Liver (tissue), 9 donors: ENCODE data around the gene SDK2. TPM values are rescaled to one million over a fixed set of nuclear protein-coding genes. Genes with fewer than 3 reads are reported as not detected.

Source experiments
- DNase-seq: peaks from one replicate; pipeline ENCODE4 v3.0.0-alpha.2; 2017; ENCODE audit warnings: low spot score
- H3K27ac ChIP-seq, 2 donors: one replicate each; pipeline ENCODE4 v1.7.0; 2013; ENCODE audit warnings: inconsistent platforms in 2 of 2, low read length in 2 of 2, control low read depth in 1 of 2, low read depth in 1 of 2, mild to moderate bottlenecking in 1 of 2
- H3K27me3 ChIP-seq, 4 donors: one replicate each; pipeline versions ENCODE4 v1.6.1 to v1.7.0; 2013; ENCODE audit warnings: low read length in 3 of 4, inconsistent platforms in 1 of 4, mild to moderate bottlenecking in 1 of 4, moderate library complexity in 1 of 4; ENCODE audit not compliant: control insufficient read depth in 4 of 4, insufficient read depth in 4 of 4
- H3K36me3 ChIP-seq, 4 donors: one replicate each; pipeline versions ENCODE4 v1.6.1 to v1.7.0; 2013; ENCODE audit warnings: low read length in 3 of 4, mild to moderate bottlenecking in 3 of 4, low read depth in 1 of 4, moderate library complexity in 1 of 4; ENCODE audit not compliant: control insufficient read depth in 4 of 4, insufficient read depth in 3 of 4
- H3K4me1 ChIP-seq, 4 donors: one replicate each; pipeline versions ENCODE4 v1.6.1 to v1.7.0; 2013; ENCODE audit warnings: low read length in 3 of 4, mild to moderate bottlenecking in 3 of 4, moderate library complexity in 1 of 4; ENCODE audit not compliant: control insufficient read depth in 4 of 4, insufficient read depth in 4 of 4
- H3K4me3 ChIP-seq, 3 donors: one replicate each; pipeline versions ENCODE4 v1.6.1 to v1.7.0; 2013; ENCODE audit warnings: low read length in 3 of 3, control low read depth in 1 of 3, low read depth in 1 of 3, mild to moderate bottlenecking in 1 of 3
- H3K9ac ChIP-seq, 2 donors: one replicate each; pipeline ENCODE4 v1.7.0; 2013; ENCODE audit warnings: low read length in 2 of 2, mild to moderate bottlenecking in 2 of 2, moderate library complexity in 2 of 2, control low read depth in 1 of 2, low read depth in 1 of 2
- H3K9me3 ChIP-seq, 4 donors: one replicate each; pipeline versions ENCODE4 v1.6.1 to v1.7.0; 2013; ENCODE audit warnings: low read length in 3 of 4; ENCODE audit not compliant: control insufficient read depth in 4 of 4
- ATF3 ChIP-seq: IDR thresholded peaks from 2 replicates; pipeline ENCODE4 v1.6.1; 2016; ENCODE audit warnings: antibody characterized with exemption
- EGR1 ChIP-seq, 2 donors: IDR thresholded peaks; 2 replicates each; pipeline ENCODE4 v1.6.1; 2016 to 2018; ENCODE audit warnings: antibody characterized with exemption in 2 of 2, low read depth in 2 of 2
- FOXA1 ChIP-seq: IDR thresholded peaks from 2 replicates; pipeline ENCODE4 v1.6.1; 2016; ENCODE audit warnings: antibody characterized with exemption
- FOXA2 ChIP-seq: IDR thresholded peaks from 2 replicates; pipeline ENCODE4 v1.6.1; 2016; ENCODE audit warnings: antibody characterized with exemption
- GABPA ChIP-seq, 2 donors: IDR thresholded peaks in 1 of 2; conservative IDR thresholded peaks in 1 of 2; 2 replicates each; pipeline ENCODE4 v1.6.1; 2016; ENCODE audit warnings: antibody characterized with exemption in 2 of 2, mild to moderate bottlenecking in 1 of 2, moderate library complexity in 1 of 2
- HNF4A ChIP-seq, 2 donors: conservative IDR thresholded peaks; 2 replicates each; pipeline ENCODE4 v1.6.1; 2016; ENCODE audit warnings: antibody characterized with exemption in 2 of 2, mild to moderate bottlenecking in 2 of 2
- HNF4G ChIP-seq: IDR thresholded peaks from 2 replicates; pipeline ENCODE4 v1.6.1; 2016; ENCODE audit warnings: antibody characterized with exemption
- JUND ChIP-seq, 2 donors: IDR thresholded peaks; 2 replicates each; pipeline ENCODE4 v1.6.1; 2016; ENCODE audit warnings: antibody characterized with exemption in 2 of 2
- MAX ChIP-seq: IDR thresholded peaks from 2 replicates; pipeline ENCODE4 v1.6.1; 2016; ENCODE audit warnings: antibody characterized with exemption
- NR2F2 ChIP-seq: IDR thresholded peaks from 2 replicates; pipeline ENCODE4 v1.6.1; 2016; ENCODE audit warnings: antibody characterized with exemption
- RAD21 ChIP-seq, 2 donors: IDR thresholded peaks; 2 replicates each; pipeline ENCODE4 v1.6.1; 2016; ENCODE audit warnings: antibody characterized with exemption in 2 of 2, mild to moderate bottlenecking in 2 of 2
- RXRA ChIP-seq, 2 donors: IDR thresholded peaks; 2 replicates each; pipeline ENCODE4 v1.6.1; 2017 to 2018; ENCODE audit warnings: antibody characterized with exemption in 2 of 2, mild to moderate bottlenecking in 1 of 2
- SP1 ChIP-seq: IDR thresholded peaks from 2 replicates; pipeline ENCODE4 v1.6.1; 2018; ENCODE audit warnings: antibody characterized with exemption, mild to moderate bottlenecking
- TAF1 ChIP-seq: conservative IDR thresholded peaks from 2 replicates; pipeline ENCODE4 v1.6.1; 2016; ENCODE audit warnings: antibody characterized with exemption, mild to moderate bottlenecking
- YY1 ChIP-seq: IDR thresholded peaks from 2 replicates; pipeline ENCODE4 v1.6.1; 2016; ENCODE audit warnings: antibody characterized with exemption, mild to moderate bottlenecking
- WGBS: extraction: QIAGEN DNeasy Blood & Tissue Kit; methylation state at CpG from one replicate; pipeline ENCODE4 v1.1.7; 2013; 5-methylcytosine and 5-hydroxymethylcytosine counted together
- polyA plus RNA-seq, 2 donors: library from polyadenylated mRNA; stranded (reverse) in 1 of 2; unstranded in 1 of 2; fragments of 200-250 nt in 1 of 2; fragments of >200 nt in 1 of 2; fragmentation: Nextera tagmentation in 1 of 2; extraction: Ambion mirVana in 1 of 2; gene quantifications; one replicate each; pipeline versions ENCODE4 v1.2.1 to v1.2.3, GENCODE V29; 2013 to 2015
- total RNA-seq, 2 donors: library from RNA; depleted of rRNA; stranded (reverse); fragments of >200 nt; gene quantifications; one replicate each; pipeline ENCODE4 v1.2.3, GENCODE V29; 2014
- TF ChIP-seq, protein P1 (sequence below): IDR thresholded peaks from 2 replicates; pipeline ENCODE4 v1.6.1; 2016; ENCODE audit warnings: antibody characterized with exemption, mild to moderate bottlenecking
- TF ChIP-seq, protein P2 (sequence below): IDR thresholded peaks from 2 replicates; pipeline ENCODE4 v1.6.1; 2016; ENCODE audit warnings: antibody characterized with exemption
- TF ChIP-seq, protein P3 (sequence below): fragments of 150-350 bp; IDR thresholded peaks from 2 replicates; pipeline ENCODE4 v1.5.1; 2017; ENCODE audit warnings: improper control_type of control experiment, low read depth, low read length; ENCODE audit not compliant: missing input control
- donor health status: healthy.
- donor health status: healthy.
- donor health status: healthy.
- donor health status: healthy.
- donor health status: healthy.

Gene SDK2
- total and polyA plus RNA-seq, 4 donors, result 0.05 to 0.42 (median 0.10) TPM

- TF ChIP-seq, protein P1, sequence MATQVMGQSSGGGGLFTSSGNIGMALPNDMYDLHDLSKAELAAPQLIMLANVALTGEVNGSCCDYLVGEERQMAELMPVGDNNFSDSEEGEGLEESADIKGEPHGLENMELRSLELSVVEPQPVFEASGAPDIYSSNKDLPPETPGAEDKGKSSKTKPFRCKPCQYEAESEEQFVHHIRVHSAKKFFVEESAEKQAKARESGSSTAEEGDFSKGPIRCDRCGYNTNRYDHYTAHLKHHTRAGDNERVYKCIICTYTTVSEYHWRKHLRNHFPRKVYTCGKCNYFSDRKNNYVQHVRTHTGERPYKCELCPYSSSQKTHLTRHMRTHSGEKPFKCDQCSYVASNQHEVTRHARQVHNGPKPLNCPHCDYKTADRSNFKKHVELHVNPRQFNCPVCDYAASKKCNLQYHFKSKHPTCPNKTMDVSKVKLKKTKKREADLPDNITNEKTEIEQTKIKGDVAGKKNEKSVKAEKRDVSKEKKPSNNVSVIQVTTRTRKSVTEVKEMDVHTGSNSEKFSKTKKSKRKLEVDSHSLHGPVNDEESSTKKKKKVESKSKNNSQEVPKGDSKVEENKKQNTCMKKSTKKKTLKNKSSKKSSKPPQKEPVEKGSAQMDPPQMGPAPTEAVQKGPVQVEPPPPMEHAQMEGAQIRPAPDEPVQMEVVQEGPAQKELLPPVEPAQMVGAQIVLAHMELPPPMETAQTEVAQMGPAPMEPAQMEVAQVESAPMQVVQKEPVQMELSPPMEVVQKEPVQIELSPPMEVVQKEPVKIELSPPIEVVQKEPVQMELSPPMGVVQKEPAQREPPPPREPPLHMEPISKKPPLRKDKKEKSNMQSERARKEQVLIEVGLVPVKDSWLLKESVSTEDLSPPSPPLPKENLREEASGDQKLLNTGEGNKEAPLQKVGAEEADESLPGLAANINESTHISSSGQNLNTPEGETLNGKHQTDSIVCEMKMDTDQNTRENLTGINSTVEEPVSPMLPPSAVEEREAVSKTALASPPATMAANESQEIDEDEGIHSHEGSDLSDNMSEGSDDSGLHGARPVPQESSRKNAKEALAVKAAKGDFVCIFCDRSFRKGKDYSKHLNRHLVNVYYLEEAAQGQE, result no peak
- TF ChIP-seq YY1 (no peak), GABPA (IDR thresholded peaks at IDR 0.05 in 1 of 2, conservative IDR thresholded peaks at IDR 0.05 in 1 of 2) (no peak), JUND (IDR thresholded peaks at IDR 0.05) (no peak), RXRA (IDR thresholded peaks at IDR 0.05) (no peak), FOXA1 (no peak), FOXA2 (no peak)
Measured at GRCh38 chr17:73433501-73433900, 210.7 kb downstream of the SDK2 start (continued).

- TF ChIP-seq YY1, result no peak
- TF ChIP-seq JUND (IDR thresholded peaks at IDR 0.05), result no peak
- no peak for TF ChIP-seq MAX
- TF ChIP-seq SP1, result no peak
- TF ChIP-seq, protein P2, sequence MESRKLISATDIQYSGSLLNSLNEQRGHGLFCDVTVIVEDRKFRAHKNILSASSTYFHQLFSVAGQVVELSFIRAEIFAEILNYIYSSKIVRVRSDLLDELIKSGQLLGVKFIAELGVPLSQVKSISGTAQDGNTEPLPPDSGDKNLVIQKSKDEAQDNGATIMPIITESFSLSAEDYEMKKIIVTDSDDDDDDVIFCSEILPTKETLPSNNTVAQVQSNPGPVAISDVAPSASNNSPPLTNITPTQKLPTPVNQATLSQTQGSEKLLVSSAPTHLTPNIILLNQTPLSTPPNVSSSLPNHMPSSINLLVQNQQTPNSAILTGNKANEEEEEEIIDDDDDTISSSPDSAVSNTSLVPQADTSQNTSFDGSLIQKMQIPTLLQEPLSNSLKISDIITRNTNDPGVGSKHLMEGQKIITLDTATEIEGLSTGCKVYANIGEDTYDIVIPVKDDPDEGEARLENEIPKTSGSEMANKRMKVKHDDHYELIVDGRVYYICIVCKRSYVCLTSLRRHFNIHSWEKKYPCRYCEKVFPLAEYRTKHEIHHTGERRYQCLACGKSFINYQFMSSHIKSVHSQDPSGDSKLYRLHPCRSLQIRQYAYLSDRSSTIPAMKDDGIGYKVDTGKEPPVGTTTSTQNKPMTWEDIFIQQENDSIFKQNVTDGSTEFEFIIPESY, result no peak
- TF ChIP-seq HNF4G, result no peak
- TF ChIP-seq TAF1, result no peak
- TF ChIP-seq GABPA (IDR thresholded peaks at IDR 0.05 in 1 of 2, conservative IDR thresholded peaks at IDR 0.05 in 1 of 2), result no peak
- no peak for TF ChIP-seq FOXA2
- TF ChIP-seq, protein P3, sequence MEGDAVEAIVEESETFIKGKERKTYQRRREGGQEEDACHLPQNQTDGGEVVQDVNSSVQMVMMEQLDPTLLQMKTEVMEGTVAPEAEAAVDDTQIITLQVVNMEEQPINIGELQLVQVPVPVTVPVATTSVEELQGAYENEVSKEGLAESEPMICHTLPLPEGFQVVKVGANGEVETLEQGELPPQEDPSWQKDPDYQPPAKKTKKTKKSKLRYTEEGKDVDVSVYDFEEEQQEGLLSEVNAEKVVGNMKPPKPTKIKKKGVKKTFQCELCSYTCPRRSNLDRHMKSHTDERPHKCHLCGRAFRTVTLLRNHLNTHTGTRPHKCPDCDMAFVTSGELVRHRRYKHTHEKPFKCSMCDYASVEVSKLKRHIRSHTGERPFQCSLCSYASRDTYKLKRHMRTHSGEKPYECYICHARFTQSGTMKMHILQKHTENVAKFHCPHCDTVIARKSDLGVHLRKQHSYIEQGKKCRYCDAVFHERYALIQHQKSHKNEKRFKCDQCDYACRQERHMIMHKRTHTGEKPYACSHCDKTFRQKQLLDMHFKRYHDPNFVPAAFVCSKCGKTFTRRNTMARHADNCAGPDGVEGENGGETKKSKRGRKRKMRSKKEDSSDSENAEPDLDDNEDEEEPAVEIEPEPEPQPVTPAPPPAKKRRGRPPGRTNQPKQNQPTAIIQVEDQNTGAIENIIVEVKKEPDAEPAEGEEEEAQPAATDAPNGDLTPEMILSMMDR, result no peak
- TF ChIP-seq, protein P1, result no peak
- no peak for TF ChIP-seq HNF4A (conservative IDR thresholded peaks at IDR 0.05)
- TF ChIP-seq EGR1 (IDR thresholded peaks at IDR 0.05; ENCODE audit: low read depth in 2 of 2), result no peak
- no peak for TF ChIP-seq NR2F2
- TF ChIP-seq RXRA (IDR thresholded peaks at IDR 0.05), result no peak
- TF ChIP-seq ATF3, result no peak
- TF ChIP-seq RAD21 (IDR thresholded peaks at IDR 0.05), result no peak
- no peak for TF ChIP-seq FOXA1
- 80% methylated on average over 9 of the region's 9 CpGs for WGBS
- Histone ChIP-seq H3K9me3 (no peaks in the 10 kb centered on the region), H3K9ac (no peak overlapping the region), H3K4me1 (peaks cover 0 to 3% (median 0%) of the 10 kb centered on the region in 4 donors), H3K27me3 (no peaks in the 10 kb centered on the region), H3K36me3 (no peaks in the 10 kb centered on the region), H3K27ac (no peak overlapping the region), H3K4me3 (no peak overlapping the region)
- no peak for DNase-seq
Measured at GRCh38 chr17:73432624-73433190, 211.5 kb downstream of the SDK2 start.
